Inferior parietal cortex (tissue), 1 donor: Measurements from ENCODE around the gene MISP3.

Experiments
- DNase-seq: peaks from one replicate; pipeline ENCODE4 v3.0.0-alpha.2; 2016; ENCODE audit errors: extremely low spot score

MISP3 gene

DNA sequence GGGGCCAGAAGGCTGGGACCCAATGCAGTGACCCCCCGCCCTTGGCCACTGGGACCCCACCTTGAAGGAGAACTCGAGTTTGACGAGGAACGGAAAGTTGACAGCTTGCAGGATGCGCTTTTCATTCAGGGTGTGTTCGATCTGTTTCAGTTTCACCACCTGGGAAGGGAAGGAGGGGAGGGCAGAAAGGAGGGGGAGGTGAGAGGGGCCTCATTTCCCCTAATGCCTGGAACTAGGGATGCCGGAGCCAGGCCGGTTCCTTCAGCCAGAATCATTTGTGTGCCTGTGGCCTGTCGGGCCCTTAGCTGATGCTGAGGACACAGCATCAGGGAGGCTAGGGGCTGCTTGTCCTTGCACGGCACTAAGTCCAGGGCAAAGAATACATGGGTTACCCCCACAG is 30.2 kb downstream of the MISP3 start:
- DNase-seq = no peak

DNA sequence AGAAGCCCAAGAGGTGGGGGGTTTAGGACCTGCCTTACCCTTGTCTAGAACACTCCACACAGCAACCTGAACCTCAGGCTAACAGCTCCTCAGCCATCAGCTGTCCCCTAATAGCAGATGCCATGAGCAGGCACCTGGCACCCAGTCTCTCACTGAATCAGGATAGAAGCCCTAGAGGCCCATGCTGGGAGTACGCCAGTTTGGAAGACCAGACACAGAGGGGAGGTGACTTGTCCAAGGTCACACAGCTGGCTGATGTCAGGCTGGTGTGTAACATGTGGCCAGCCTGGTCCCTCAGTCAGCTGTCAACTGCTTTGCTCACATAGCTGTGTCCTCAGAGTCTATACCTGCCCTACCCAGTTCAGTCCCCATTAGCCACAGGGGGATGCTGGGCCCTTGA is 30.7 kb downstream of the MISP3 start:
- no peak for DNase-seq

DNA sequence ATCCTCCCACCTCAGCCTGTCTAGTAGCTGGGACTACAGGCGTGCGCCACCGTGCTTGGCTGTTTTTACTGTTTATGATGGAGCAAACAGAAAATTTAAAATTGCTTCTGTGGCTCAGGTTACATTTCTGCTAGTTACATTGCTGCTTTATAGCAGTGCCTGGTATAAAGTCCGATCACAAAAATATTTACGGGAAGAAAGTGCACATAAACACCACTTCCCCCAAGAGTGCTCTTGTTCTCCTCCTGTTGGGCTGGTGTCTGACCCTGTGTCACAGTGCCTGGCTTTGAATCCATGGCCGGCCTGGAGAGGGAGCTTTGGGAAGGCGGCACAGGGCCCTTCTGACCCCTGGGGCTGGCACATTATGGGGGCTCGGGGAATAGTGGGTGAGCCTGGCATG is 33.1 kb downstream of the MISP3 start:
- no peak for DNase-seq

DNA sequence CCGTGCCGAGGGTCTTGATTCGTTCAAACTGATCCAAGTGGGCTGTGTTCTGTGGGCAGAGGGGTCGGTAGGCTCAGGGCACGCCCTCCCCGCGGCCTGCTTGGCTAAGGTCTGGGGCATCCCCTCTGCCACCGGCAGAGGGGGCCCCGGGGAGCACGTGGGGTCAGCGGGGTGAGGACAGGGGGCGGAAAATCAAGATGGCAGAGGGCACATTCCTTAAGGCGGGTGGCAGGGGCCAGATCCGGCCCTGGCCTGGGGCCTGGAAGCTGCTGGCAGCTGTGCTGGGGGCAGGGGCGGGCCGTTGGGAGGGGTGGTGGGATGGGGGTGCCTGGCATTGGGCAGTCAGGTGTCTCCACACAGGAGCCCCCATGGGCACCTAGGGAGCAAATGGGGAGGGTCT is 34.3 kb downstream of the MISP3 start:
- DNase-seq = no peak

DNA sequence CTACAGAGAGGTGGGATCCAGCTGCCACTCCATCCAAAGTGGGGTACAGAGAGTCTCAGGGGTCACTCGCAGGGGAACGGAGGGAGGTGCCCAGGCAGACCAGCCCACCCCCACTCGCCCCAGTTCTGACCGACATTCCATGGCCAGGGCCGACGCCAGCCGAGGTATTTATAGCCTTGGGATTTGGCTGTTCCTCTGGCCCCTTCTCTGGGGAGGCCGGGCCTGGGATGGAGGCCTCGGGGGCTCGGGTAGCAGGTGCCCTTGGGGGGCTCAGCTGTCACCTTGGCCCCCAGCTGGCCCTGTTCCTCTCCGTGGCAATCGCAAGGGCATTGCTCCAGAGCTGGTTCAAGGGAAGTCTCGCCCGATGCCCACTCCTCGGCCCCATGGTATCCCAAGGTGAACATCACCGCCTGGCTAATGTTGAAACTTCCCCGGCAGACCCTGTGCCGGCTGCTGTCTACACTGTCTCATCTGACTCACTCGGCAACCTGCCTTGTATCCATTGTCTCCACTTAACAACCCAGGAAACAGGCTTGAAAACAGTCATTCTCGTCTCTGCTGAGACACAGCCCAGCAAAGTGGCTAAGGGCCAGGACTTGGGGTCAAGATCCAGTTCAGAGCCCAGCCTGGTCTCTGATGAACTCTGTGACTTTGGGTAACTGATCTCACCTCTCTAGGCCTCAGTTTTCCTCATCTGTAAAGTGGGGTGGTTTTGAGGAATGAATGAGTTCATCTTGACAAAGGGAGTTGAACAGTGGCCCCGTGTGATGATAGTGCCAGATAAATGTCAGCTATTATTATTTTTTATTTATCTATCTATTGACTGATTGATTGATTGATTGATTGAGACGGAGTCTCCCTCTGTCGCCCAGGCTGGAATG is 35.2 kb downstream of the MISP3 start:
- no peak for DNase-seq

DNA sequence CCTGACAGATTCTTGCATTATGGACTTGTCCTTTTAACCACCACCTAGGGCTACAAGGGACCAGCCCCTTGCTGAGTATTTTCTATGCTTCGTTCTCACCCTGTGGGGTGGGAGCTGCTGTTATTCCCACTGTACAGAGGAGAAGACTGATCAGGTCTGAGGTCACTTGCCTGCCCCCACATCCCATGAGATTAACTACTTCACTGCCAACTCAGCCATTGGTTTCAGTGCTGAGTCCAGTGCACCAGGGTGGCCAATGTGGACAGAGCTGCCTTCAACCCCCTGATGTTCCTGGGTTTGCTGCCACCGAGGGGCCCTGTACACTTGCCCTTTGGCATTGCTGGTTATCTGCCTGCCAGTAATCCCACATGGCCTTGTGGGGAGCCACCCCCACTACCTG is 38.1 kb downstream of the MISP3 start:
- DNase-seq = no peak

DNA sequence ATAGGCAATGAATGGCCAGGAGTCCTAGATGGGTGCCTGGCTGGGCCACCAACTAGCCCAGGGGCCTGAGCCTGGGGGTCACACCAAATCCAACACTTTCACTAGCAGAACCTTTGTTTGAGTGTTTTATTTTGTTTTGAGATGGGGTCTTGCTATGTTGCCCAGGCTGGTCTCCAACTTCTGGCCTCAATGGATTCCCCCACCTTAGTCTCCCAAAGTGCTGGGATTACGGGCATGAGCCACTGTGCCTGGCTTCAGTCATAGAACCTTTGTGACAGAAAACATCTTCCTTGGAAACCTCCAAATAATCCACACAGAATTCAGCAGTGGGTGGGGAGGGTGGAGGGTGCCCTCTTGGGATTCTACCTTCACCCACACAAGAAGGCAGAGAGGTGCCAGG is 38.9 kb downstream of the MISP3 start:
- no peak for DNase-seq

DNA sequence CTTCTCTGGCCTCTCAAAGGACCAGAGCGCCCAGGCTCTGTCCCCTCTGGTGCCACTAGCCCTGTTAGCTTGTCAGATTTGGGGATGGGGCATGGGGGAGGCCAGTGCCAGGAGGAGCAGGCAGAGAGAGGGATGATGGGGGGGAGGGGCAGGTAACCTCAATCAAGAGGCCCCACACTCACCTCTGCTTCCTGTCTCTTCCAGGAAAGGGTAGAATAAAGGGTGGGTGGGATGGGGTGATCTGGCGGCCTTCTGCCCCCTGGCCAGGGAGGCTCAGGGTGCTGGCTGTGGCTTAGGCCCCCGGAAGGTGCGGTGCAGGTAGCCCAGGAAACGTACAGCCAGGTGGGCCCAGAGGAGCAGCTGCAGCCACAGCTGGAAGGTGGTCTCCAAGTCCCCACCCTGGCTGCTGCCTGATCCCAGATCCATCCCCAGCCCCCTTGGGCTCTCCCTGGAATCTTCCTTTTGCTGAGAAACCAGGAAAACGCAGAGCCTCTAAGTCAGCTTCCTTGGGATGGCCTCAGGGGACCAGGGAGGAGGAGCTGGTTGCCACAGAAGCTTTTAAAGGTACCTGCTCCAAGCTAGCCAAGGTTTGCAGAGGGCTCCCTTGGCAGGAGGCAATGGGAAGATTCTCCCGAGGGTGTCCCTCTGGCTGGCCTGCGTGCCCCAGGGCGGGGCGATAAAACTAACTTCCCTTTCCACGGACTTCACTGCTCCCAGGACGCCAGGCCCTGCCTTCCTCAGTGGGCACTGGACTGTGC is 39.6 kb downstream of the MISP3 start:
- no peak for DNase-seq

DNA sequence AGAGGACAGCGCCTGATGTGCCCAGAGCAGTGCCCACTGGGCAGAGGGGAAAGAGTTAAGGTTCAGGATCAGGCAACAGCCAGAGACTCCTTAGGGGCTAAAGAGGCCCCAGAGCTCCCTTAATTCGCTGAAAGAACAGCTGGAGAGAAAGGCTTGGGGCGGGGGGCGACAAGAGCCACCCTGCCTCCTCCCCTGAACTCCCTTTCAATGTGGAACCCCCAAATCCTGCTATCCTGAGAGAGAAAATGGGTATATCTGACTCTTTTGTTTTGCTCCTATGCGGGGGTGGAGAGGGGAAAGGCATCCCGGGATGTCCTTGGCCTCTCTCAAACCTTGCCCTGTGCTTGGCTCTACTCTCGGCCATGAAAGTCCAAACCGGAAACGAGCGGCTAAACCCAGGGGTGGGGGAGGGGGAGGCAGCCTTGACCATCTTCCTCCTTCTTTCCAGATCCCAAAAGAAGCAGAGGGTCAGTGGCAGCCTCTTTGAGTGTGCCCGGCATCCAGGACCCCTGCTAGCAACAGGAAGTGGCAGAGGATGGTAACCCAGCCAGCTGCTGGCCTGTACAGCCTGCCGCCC is 40.3 kb downstream of the MISP3 start:
- no peak for DNase-seq

DNA sequence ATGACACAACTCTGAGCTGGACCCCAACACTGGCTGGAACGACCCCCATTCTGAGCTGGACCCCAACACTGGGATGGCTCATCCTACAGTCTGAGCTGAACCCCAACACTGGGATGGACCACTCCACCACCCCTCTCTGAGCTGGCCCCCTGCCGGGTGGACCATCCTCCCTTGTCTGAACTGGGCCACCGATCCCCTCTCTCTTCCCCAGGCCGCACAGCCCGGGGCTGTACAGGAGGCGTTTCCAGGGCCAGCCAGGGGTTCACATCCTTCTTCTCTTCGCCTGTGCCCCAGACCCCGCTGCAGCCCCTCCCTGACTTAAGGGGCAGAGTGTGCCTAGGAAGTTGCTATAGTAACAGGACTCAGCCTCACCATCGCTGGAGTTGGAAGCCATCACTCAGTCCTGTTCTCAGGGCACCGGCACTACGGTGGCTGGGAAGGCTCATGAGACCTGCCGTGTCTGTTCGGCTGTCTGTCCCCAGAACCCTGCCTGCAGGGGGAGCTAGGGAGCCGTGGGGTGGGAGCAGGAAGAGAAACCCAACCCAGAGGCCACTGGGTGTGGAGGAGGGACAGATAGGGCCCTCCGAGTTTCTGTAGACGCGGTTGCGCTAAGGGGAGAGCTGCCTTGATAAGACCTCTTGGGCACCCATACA is 41.3 kb downstream of the MISP3 start:
- no peak for DNase-seq

DNA sequence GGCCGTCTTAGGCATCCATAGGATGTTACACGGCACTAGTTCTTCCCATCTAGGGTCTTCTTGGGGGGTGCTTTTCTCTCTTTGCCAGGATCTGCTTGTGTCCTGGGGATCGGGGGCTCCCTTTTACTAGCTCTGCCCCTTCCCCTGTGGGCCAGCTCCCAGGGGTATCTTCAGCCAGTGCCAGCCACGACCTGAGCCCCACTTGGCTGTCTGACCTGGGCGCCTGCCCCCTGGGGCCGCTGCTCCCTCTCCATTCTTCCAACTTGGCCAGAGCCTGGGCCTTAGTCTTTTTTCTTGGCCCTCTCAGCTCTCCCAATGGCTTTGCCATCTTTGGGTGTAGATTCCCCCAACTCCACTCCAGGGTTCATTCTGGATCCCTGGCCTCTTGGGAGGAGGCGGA is 41.9 kb downstream of the MISP3 start:
- no peak for DNase-seq

DNA sequence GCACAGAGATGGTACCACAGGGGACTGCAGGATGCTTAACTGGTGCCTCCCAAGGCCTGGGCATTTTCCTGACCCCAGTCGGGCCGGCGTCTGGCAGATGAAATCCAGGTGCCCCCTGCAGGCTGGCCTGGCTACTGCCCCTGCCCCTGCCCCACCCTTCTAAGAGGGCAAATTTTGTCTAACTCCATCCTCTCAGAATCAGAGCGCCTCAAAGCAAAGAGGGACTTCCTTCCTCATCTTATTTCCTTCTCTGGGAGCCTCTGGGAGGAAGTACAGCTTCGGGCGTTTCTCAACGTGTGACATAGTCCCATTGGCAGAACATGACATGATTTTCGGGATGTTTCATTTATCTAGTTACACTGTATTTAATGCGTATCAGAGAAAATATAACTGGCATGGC is 42.3 kb downstream of the MISP3 start:
- no peak for DNase-seq

DNA sequence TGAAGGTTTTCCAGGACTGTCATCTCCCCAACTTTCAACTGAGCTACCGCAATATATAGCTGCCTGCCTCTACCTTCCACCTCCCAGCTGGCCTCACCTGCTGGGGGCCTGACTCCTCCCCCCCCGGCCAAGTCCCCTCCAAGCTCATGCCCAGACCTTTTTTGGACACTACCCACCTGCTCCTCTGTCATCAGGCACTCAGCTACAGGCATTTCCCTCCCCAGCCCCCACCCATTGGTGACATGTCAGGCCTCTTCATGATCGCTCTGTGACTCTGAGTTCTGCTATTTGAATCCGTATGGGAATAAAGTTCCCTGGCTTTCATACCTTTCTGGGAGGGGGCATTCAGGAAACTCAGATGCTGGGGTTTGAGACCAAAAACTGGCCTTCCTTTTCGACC is 43.2 kb downstream of the MISP3 start:
- DNase-seq = no peak

DNA sequence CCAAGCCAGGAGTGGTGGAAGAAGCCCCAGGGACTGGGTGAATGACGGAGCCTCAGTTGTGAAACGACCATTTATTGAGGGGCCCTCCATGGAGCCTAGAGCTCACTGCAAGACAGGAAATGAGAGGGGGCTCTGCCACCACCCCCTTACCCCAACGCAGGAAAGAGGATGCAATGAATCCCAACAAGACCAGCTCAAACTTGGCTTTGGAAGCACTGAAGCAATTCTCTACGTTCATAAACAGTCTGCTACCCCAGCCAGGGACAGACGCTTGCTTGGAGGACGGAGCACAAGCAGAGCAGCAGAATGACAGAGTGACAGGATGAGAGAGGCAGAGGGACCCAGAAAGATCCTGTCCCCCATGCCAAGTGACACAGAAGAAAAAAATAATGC is 43.9 kb downstream of the MISP3 start:
- DNase-seq = no peak

DNA sequence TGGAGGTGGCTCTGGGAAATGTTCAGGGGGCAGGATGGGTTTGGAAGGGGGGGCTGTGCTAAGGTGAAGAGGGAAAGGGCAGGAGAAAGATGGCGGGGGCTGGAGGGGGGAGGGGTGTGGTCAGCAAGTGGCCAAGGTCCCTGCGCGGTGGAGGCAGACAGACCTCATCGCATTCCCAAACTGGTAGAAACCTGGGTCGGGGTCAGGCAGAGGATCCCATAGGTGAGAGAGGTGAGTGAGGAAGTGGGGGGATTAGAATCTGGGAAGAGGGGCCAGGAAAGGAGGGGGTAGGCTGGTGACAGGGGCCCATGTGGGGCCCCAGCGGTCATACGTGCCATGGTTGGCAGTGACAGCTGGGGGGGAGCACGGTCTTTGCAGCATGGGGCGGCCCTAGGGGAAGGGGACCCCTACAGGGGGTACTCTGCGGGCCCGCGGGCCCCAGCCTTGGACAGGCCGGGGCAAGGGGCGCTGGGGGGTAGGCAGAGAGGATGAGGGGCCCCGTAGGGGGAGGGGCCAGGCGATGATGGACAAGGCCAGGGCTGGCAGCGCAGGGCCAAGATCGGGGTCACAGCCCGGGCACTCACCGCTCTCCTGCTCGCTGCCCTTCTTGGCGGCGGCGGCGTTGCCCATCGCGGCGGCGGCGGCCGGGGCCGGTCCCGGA is 44.5 kb downstream of the MISP3 start:
- no peak for DNase-seq

DNA sequence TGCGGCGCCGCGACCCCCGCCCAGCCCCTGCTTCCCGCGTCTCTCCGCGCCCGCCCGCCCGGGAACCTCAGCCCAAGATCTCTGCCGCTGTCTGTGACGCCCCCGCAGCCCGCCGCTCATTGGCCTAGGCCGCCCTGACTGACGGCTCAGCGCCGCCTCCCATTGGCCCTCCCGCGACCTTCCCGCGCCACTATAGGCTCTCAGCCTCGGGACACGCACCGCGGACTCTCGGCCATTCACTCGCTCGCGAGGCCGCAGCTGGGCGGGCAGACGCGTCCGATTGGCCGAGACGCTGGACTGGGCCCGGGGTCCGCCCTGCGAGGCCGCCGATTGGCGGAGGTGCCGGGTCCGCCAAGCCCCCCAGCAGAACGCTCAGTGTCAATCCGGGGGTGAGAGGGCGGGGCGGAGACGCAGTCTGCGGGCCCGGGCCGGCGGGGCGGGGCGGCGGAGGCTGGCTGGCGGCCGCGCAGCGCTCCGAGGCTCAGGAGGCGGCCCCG is 45.1 kb downstream of the MISP3 start, which contains the start of gene PRKACA:
PRKACA (minus strand) TSS at position 95 of the 497 bp plus-strand sequence. CDS start 215 bp downstream, outside the sequence.
- DNase-seq = peak; percentile 97

DNA sequence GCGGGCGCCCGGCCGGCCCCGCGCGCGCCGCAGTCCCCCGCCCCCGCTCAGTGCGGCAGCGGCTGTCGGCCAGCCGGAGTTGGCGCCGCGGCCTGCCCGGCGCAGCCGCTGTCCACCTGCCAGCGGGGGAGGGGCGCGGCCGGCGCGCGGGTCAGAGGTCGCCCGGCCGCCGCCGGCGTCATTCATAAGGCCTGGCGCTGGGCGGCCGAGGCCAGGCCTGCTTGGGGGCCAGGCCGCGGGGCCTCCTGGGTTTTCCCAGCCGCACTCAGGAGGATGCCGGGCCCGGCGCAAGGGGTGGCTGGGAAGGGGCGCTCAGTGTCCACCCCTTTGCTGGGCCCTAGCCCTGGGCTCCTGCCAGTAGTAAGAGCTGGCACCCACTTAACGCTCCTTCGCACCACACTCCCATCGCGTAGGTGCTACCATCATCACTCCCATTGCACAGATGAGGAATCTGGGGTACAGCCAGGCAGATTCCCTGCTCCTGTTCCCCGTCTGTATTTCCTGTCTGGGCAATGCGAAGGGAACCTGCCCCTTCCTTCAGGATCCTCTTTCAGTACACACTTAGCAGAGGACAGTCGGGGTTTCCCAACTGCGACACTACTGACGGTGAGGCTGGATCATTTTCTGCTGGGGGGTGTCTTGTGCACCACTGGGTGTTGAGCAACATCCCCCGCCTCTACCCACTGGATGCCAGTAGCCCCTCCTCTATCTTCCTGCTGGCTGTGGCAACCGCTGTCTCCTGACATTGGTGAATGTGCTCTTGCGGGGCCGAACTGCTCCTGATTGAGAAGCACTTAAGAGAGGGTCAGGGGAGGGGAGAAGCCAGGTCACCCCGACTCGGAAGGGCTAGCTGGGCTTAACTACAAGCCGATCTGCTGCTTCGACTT is 45.8 kb downstream of the MISP3 start:
- peak; percentile 66 for DNase-seq

DNA sequence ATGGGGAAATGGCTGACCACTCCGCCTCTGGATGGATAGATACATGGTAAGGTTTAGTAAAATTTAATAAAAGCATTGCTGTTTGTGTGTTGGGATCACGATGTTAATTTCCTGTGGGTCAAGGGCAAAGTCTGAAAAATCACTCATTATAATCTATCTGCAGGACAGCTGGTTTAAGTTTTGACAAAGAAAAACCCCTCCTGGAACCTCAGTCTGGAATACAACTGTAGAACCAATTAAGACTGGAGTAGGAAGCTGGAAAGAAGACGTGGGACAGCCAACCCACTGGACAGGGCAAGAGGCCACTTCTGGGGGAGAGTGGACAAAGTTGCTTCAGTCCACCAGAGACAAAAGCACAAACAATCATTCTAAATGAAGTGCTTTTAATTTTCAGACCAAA is 46.6 kb downstream of the MISP3 start:
- DNase-seq = no peak

DNA sequence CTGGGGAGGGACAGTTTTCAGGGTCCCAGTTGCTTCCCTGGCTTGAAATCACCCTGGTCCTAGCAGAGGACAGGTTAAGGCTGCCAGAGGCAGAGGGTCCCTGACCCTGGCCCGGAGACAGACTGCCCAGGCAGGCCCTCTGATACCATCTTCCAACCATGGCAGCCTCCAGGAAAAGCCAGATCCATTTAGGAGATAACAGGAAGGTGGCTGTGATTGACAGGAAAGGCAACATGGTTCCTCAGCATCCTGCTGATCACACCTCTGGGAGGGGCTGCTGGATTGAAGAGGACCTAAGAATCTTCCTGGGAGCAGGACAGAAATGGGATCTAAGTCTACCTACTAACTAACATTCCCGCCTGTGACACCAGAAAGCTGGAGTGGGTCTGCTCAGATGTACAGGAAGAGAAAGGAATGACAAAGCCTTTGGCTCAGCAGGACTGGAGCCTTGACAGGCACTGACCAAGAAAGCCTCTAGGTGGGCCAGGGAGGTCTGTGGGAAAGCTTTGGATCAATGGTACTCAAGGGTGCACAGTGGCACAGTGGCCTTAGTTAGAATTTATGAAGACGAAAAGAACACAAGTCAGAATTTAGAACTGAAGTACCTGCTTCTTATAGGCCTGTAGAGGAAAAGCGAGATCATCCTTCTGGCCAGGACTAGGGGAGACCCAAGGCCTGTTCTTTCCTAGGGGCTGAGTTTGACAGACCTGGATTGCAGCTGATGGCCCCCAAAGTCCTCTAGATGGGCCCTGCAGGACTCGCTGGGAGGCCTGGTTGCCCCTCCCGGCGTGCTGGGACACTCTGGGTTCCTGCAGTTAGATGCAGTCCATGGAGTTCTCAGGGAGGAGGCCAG is 47.3 kb downstream of the MISP3 start:
- no peak for DNase-seq

DNA sequence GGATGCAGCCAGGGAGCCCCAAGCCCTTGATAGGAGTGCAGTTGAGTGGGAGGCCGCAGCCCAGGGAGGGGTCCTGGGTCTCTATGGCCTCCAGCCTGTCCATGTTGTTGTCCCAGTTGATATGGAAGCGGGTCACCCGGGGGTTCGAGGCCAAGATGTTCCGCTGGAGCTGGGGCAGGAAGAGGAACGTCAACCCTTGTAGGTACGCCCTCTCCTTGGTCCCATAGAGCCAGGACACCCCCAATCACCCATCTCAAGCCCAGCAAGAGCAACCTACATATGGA is 47.9 kb downstream of the MISP3 start:
- no peak for DNase-seq
